Left ventricle myocardium inferior (tissue), 1 donor: ENCODE results near the gene STXBP6. TPM values are rescaled to one million over a fixed set of nuclear protein-coding genes. Genes with fewer than 3 reads are reported as not detected.

Experiments used
- DNase-seq: peaks from one replicate; pipeline ENCODE4 v3.0.0-alpha.2; 2020
- H3K27ac ChIP-seq: fragments of 200-600 bp; replicated peaks from 2 replicates; pipeline ENCODE4 v1.8.0; 2021
- H3K27me3 ChIP-seq: fragments of 200-600 bp; 2 replicates; pipeline ENCODE4 v1.8.0; 2021; ENCODE audit warnings: low read depth
- H3K36me3 ChIP-seq: fragments of 200-600 bp; 2 replicates; pipeline ENCODE4 v1.8.0; 2021
- H3K4me1 ChIP-seq: fragments of 200-600 bp; 2 replicates; pipeline ENCODE4 v1.8.0; 2021
- H3K4me3 ChIP-seq: fragments of 200-600 bp; 2 replicates; pipeline ENCODE4 v1.8.0; 2021; ENCODE audit warnings: mild to moderate bottlenecking, moderate library complexity
- H3K9me3 ChIP-seq: fragments of 200-600 bp; replicated peaks from 2 replicates; pipeline ENCODE4 v1.8.0; 2021
- intact Hi-C: fragments of 100-400 bp; cut with micrococcal nuclease; formaldehyde crosslinking; loops from one replicate; pipeline ENCODE4 v1.11.0; 2022
- long read RNA-seq: library from polyadenylated mRNA; unstranded; transcript quantifications from one replicate; pipeline ENCODE4 v2.0.0, GENCODE V29; 2021
- total RNA-seq: library from RNA; stranded (reverse); fragmentation: NEBNext Ultra II Directional; extraction: Animal tissue kit (Norgen Biotek cat#: 25700); gene quantifications from one replicate; pipeline ENCODE4 v1.2.1, GENCODE V29; 2021
- TF ChIP-seq, protein P1 (sequence below): fragments of 200-600 bp; IDR thresholded peaks from 2 replicates; pipeline ENCODE4 v1.8.0; 2021; ENCODE audit warnings: antibody characterized with exemption, mild to moderate bottlenecking, borderline replicate concordance
- donor health status: DM: no; HTN: yes; CAD: no; lungs with severe emphysema.

The STXBP6 gene
- total RNA-seq: 21.7 TPM
- long read RNA-seq, full-length matches to known transcripts: 37 of 49 reads
- long read RNA-seq, partial matches to known transcripts: 2 of 49 reads
- long read RNA-seq, other reads (novel, unspliced or antisense): 10 of 49 reads

DNA sequence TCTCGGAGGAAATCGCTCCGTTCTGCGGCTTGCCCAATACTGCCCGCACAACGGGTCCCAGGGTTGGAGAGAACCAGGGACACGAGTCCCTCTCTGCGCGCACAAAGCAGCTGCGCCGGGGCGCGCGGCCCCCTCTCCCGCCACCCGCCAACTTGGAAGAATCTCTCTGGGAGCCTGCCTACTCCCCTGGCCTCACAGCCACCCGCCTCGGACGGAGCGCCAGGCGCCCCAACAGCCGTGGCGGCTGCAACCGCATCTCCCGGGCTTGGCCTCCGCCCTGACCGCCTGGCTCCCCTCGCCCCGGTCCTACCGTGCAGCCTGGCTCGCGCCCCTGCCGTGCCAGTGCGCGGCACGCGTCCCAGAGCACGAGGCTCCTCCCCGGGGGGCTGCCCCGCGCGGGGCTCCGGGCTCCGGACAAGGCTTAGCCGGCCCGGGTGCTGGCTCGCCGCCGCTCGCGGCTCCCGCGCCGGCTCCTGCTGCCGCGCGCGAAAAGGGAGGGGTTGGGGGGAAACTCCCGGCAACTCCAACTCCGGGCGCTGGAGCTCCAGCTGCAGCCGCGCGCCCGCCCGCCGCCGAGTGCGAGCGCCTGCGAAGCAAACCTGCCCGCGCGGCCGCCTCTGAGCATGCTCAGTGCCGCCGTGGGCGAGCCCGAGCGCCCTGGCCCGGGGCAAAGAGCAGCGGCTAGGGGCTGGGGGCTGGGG lies at the start of gene STXBP6:
STXBP6 (minus strand) TSS at position 580 of the 701 bp plus-strand sequence. CDS start 75,329 bp downstream, outside the sequence.
- Histone ChIP-seq H3K9me3 (no peaks in the 10 kb centered on the region), H3K27ac (peak within 1 kb of the TSS; percentile 96), H3K27me3 (no peaks in the 10 kb centered on the region), H3K4me3 (peak within 1 kb of the TSS; percentile 83), H3K36me3 (no peaks in the 10 kb centered on the region), H3K4me1 (peaks cover 64% of the 10 kb centered on the region)
- TF ChIP-seq, protein P1, sequence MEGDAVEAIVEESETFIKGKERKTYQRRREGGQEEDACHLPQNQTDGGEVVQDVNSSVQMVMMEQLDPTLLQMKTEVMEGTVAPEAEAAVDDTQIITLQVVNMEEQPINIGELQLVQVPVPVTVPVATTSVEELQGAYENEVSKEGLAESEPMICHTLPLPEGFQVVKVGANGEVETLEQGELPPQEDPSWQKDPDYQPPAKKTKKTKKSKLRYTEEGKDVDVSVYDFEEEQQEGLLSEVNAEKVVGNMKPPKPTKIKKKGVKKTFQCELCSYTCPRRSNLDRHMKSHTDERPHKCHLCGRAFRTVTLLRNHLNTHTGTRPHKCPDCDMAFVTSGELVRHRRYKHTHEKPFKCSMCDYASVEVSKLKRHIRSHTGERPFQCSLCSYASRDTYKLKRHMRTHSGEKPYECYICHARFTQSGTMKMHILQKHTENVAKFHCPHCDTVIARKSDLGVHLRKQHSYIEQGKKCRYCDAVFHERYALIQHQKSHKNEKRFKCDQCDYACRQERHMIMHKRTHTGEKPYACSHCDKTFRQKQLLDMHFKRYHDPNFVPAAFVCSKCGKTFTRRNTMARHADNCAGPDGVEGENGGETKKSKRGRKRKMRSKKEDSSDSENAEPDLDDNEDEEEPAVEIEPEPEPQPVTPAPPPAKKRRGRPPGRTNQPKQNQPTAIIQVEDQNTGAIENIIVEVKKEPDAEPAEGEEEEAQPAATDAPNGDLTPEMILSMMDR: peak; percentile 22
- intact Hi-C loops: loop anchor here (10.0 kb wide), 2 partner anchors 85 to 315 kb away; no protein-coding TSS in a partner anchor
- peak; percentile 84 for DNase-seq

DNA sequence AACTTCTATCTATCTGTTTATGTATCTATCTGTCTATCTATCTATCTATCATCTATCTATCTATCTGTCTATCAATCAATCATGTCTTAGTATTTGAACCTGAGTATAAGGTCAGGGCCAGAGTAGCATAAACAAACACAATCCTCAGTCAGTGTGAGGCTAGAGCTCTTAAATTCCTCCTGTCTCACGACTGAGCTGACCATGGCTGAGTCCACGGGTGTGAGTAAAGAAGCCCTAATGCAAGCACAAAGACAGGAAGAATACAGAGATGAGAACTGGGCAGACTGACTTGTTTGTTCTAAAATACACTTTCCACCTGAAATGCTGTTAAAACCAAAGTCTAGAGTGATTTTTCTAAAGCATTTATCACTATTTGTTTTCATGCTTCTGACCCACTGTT lies 47.2 kb upstream of the STXBP6 start:
- DNase-seq: no peak
- Histone ChIP-seq H3K4me1 (no peaks in the 10 kb centered on the region), H3K27ac (no peak overlapping the region), H3K9me3 (peaks cover 4% of the 10 kb centered on the region), H3K27me3 (no peaks in the 10 kb centered on the region), H3K36me3 (no peaks in the 10 kb centered on the region), H3K4me3 (no peak overlapping the region)
- TF ChIP-seq, protein P1: no peak
- intact Hi-C loops: no loop called here

DNA sequence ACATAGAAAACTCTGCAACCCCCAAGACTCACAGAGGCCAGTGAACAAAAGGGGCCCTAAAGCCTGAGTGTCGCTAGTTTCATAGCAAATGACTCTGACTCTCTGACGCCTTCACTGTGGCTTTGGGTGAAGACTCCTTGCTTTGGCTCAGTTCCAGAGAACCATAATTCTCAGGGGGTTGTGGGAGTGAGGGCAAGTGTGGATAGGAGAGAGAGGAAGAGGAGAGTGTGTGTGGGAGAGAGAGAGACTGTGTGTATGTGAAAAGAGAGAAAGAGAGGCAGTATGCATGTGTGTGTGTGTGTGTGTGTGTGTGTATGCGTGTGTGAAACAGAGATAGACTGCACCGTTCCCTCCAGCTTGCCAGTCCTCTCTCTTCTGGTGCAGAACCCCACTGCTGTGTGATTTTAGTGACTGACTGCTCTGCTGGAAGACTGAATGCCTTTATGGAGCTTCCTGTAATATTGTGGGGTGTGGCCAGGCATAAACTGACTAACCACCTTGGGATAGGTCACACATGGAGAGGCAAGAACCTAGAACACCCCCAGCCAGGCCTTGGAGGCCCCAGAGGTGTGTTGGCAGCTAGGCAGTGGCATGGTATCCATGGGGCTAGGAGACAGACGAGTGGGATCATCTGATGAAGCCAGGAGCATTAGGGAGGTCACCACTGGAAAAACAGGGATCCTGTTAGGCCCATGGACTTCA lies 45.9 kb upstream of the STXBP6 start:
- no peaks in the 10 kb centered on the region for H3K27me3 ChIP-seq
- H3K9me3 ChIP-seq: peaks cover 4% of the 10 kb centered on the region
- H3K4me1 ChIP-seq: no peaks in the 10 kb centered on the region
- intact Hi-C loops: no loop called here
- DNase-seq: no peak
- H3K36me3 ChIP-seq: no peaks in the 10 kb centered on the region
- no peak overlapping the region for H3K27ac ChIP-seq
- TF ChIP-seq, protein P1: no peak
- H3K4me3 ChIP-seq: no peak overlapping the region

DNA sequence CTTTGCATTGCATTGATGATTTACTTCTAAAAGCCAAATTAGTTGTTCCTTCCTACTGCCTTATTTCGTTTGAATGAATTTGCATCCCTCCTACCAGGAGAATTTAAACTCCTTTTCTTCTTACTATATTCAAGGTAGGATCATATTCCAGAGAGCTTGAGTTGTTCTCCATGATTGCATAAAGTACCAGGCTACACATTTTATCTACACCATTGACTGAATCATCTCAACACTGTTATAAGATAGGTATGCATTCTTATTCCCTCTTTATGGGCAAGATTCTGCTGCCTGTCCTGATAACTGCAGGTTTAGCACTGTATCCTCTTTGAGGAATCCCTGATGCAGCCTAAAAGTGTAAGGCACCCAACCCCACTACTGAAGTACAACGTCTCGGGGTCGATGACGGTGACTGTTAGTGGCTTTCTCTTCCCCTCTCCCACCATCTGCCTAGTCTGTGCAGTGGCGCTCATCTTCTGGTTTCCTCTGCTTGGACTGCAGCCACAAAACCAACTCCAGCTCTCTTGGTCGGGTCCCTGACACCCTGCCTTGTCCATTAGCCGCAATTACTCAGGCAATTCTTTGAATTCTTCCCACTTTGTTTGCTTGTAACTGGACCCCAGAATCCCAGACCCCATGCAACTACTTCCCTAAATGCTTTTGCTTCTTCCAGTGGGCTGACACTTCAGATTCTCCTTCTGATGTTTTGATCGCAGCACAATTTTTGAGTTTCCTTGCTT lies 44.4 kb upstream of the STXBP6 start:
- Histone ChIP-seq H3K36me3 (no peaks in the 10 kb centered on the region), H3K4me1 (peaks cover 3% of the 10 kb centered on the region), H3K4me3 (no peak overlapping the region), H3K27ac (no peak overlapping the region), H3K27me3 (no peaks in the 10 kb centered on the region), H3K9me3 (no peaks in the 10 kb centered on the region)
- TF ChIP-seq, protein P1: no peak
- intact Hi-C loops: no loop called here
- no peak for DNase-seq

DNA sequence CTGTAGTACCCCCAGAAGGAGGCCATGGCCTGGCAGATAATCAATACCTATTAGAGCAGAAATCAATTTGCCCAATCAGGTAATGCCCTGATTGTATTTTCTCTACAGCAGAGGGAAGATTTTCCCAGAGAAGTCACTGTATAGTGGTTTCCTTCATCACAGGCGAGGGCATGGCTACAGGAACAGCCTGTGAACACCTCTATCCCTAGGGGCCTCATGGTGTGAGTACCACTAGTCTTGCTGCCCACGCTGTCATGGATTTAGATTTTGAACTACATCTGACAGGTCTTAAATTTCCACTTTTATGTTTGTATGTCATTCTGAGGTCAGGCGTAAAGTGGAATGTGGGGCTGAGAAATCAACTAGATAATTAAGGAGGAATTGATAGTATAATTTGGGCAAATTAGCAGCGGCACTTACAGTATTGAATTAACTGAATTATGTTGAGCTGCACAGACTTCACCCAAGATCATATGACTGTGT lies 42.4 kb upstream of the STXBP6 start:
- no peaks in the 10 kb centered on the region for H3K9me3 ChIP-seq
- H3K27me3 ChIP-seq: no peaks in the 10 kb centered on the region
- TF ChIP-seq, protein P1: no peak
- peaks cover 3% of the 10 kb centered on the region for H3K4me1 ChIP-seq
- H3K4me3 ChIP-seq: no peak overlapping the region
- intact Hi-C loops: no loop called here
- no peak for DNase-seq
- no peak overlapping the region for H3K27ac ChIP-seq
- H3K36me3 ChIP-seq: no peaks in the 10 kb centered on the region
